SK-N-SH treated with all-trans-retinoic acid at 6 μM for 48 hours (cell line): Measurements from ENCODE around the gene ALPG.

Experiments used
- ARNTL ChIP-seq: fragments of 450-650 bp; formaldehyde crosslinking; IDR thresholded peaks from 2 replicates; pipeline ENCODE4 v1.5.0; 2020; ENCODE audit warnings: low read depth, mild to moderate bottlenecking, moderate library complexity, borderline replicate concordance
- CSDC2 ChIP-seq: fragments of 250-450 bp; sonication (Bioruptor Pico); IDR thresholded peaks from 2 replicates; pipeline ENCODE4 v1.5.0; 2020; ENCODE audit warnings: mild to moderate bottlenecking, moderate library complexity
- SNAI2 ChIP-seq: fragments of 250-450 bp; sonication (Bioruptor Pico); IDR thresholded peaks from 2 replicates; pipeline ENCODE4 v1.5.0; 2020; ENCODE audit warnings: mild to moderate bottlenecking, moderate library complexity
- TOX ChIP-seq: fragments of 250-450 bp; sonication (Bioruptor Pico); IDR thresholded peaks from 2 replicates; pipeline ENCODE4 v1.8.0; 2021; ENCODE audit warnings: mild to moderate bottlenecking, moderate library complexity, borderline replicate concordance
- ZNF565 ChIP-seq: fragments of 450-650 bp; formaldehyde crosslinking; conservative IDR thresholded peaks from 2 replicates; pipeline ENCODE4 v1.5.0; 2020; ENCODE audit warnings: low read depth, mild to moderate bottlenecking, moderate library complexity
- TF ChIP-seq, protein P1 (sequence below): fragments of 250-450 bp; sonication (Bioruptor Pico); IDR thresholded peaks from 2 replicates; pipeline ENCODE4 v1.8.0; 2020; ENCODE audit warnings: mild to moderate bottlenecking, moderate library complexity, borderline replicate concordance
- TF ChIP-seq, protein P2 (sequence below): fragments of 250-450 bp; sonication (Bioruptor Pico); IDR thresholded peaks from 2 replicates; pipeline ENCODE4 v1.5.1; 2020; ENCODE audit warnings: low read depth, mild to moderate bottlenecking, moderate library complexity

DNA sequence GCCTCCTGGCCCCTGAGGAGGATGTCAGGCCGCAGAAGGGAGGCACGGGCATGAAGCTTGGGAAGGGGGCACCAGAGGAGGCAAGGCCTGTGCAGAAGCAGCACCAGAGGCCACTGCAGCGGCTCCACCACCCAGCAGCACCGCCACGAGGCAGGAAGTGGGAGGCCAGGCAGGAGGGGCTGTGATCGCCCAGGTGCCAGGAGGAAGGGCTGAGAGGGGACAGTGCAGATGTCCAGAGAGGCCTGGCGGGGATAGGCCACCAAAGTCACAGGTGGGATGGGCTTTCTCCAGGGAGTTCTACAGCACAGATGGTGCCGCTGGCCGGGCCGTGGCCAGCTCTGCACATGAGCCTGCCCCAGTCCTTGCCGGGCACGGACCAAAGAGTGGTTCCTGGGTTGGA, 43.3 kb downstream of the ALPG start:
- TF ChIP-seq CSDC2, result no peak
- no peak for TF ChIP-seq ARNTL (CRISPR knock-in tag)
- TF ChIP-seq, protein P1, sequence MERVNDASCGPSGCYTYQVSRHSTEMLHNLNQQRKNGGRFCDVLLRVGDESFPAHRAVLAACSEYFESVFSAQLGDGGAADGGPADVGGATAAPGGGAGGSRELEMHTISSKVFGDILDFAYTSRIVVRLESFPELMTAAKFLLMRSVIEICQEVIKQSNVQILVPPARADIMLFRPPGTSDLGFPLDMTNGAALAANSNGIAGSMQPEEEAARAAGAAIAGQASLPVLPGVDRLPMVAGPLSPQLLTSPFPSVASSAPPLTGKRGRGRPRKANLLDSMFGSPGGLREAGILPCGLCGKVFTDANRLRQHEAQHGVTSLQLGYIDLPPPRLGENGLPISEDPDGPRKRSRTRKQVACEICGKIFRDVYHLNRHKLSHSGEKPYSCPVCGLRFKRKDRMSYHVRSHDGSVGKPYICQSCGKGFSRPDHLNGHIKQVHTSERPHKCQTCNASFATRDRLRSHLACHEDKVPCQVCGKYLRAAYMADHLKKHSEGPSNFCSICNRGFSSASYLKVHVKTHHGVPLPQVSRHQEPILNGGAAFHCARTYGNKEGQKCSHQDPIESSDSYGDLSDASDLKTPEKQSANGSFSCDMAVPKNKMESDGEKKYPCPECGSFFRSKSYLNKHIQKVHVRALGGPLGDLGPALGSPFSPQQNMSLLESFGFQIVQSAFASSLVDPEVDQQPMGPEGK (CRISPR knock-in tag), result no peak
- TF ChIP-seq, protein P2, sequence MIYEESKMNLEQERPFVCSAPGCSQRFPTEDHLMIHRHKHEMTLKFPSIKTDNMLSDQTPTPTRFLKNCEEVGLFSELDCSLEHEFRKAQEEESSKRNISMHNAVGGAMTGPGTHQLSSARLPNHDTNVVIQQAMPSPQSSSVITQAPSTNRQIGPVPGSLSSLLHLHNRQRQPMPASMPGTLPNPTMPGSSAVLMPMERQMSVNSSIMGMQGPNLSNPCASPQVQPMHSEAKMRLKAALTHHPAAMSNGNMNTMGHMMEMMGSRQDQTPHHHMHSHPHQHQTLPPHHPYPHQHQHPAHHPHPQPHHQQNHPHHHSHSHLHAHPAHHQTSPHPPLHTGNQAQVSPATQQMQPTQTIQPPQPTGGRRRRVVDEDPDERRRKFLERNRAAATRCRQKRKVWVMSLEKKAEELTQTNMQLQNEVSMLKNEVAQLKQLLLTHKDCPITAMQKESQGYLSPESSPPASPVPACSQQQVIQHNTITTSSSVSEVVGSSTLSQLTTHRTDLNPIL, result no peak
- no peak for TF ChIP-seq SNAI2 (CRISPR knock-in tag)
- TF ChIP-seq ZNF565, result no peak
- no peak for TF ChIP-seq TOX (CRISPR knock-in tag)
